HG02938 (cell line): Measurements from ENCODE around the gene TMTC1.
A peak's percentile ranks its signal among the peaks of the same experiment; 100 is the strongest.

ENCODE experiments used
- ATAC-seq: cut with Tn5 transposase; IDR thresholded peaks from one replicate; pipeline ENCODE4 v1.9.1; 2021; ENCODE audit warnings: mild to moderate bottlenecking, moderate library complexity; ENCODE audit not compliant: unreplicated experiment

The TMTC1 gene

DNA sequence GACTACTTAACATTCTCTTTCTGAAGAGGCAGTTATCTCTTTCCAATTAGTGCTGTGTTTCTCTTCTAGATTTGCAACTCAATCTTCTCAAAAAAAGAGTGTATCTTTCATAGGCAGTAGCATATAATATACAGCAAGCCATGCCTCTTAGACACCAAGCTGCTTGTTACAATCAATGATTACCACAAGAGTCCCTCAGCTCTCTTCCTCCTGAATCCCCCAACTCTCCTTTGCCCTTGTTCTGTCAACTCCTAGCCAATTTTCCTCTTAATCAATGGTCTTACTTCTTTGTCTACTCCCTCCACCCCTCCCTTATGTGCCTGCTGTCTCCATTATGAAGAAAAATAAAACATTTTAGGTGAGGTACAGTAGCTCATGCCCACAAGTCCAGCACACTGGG, 2.6 kb downstream of the TMTC1 start:
- ATAC-seq, result no peak

DNA sequence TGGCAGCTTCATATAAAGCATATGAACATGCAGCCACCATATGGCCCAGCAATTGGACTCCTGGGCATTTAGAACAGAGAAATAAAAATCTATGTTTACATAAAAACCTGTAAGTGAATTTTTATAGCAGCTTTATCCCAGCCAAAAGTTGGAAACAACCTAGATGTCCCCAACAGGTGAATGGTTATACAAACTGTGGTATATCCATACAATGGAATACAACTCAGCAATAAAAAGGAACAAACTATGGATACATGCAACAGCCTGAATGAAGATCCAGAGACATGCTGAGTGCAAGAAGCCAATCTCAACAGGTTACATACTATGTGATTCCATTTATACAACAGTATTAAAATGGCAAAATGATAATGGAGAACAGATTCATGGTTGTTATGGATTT, 3.7 kb downstream of the TMTC1 start:
- no peak for ATAC-seq

DNA sequence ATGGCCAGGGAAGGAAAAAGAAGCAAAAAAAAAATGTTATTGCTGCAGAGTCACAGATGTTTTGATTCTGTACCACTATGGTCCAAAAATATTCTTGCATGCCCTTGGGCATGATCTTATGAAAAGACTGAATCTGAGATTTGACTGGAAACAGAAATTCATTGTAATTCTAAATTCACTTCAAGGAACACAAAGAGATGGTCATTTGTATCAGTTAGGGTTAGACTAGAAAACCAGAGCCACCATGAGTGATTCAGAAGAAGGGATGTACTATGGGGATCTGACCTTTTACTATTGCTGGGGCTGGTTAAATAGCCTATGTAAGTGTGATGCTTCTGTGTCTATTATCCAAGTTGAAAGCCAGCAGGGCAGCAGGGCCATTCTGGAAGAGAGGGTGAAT, 5.2 kb downstream of the TMTC1 start:
- ATAC-seq, result no peak

DNA sequence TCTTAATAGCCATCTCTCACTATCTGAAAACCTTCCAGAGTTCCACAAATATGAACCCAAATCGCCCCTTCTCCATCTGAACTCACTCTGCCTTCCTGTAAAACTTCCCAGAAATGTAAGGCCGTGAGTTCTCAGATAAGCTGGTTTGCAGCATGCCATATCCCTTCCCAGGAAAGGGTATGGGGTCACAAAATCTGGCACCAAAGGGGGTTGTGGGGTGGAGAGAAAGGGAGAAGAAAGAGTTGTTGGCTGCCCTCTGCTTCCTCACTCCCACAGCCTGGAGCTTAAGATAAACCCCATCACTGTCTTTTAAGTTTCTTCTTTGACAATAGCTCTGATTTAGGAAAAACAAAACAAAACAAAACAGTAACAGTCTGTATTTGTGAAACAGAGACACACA, 10.7 kb downstream of the TMTC1 start:
- ATAC-seq, result no peak

DNA sequence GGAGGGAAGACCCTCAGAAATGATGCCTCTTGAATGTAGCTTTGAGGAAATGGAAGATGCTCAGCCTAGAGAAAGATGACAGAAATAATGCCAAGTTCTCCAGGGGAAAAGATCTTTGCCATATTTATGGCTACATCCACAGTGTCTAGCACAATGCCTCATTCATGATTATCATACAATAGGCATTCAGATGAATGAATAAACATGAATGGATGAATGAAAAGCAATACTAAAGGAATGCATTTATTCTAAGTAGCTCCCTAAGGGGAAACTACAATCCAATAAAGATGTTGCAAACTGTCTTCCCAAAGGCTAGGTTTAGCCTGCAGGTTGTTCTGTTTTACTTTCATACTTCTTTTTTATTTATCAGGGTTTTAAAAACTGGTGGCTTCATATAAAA, 12.0 kb downstream of the TMTC1 start:
- no peak for ATAC-seq

DNA sequence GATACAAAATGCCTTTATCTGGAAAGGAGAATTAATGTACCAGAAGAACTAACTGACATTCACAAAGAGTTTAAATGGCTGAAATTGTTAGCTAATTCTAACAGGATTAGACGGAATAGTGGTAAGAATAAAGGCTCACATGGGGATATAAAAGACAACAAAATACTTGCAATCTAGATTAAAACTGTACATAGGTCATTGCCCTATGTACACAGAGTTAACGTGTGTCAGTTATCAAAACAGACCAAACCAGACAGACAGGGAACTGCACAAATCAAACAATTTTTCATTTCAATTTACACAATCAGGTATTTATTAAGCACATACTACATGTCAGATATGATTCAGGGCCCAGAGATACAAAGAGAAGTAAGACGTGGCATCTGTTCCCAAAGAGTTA, 12.6 kb downstream of the TMTC1 start:
- ATAC-seq, result no peak

DNA sequence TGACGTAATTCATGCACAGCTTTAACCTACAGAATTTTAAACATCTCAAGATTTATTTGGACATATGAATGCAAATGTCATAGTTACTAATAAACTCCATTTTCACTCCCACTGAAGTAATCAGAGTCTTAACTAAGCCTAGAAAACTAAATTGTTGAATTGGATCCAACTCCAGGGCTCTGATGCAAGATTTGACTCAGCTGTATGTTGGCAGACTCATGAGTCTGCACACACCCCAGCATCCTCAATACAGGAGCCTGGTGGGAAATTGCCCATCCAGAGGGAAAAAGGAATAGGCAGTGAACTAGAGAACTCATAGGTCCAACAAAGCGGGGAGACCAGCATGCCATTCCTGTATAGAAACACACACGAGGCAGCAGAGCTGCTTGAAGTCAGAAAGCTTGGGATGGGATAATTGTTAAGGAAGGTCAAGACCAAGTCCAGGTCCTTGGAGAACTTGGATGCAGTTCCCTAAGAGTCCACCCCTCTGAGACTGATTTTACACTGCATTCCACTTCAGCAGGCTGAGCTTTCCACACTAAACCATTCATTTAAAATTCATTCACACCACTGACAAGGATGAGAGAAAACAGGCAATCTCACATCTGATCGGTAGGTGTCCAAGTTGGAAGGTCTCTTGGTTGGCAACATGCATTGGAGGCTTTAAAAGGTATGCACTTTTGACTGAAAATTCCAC, 14.4 kb downstream of the TMTC1 start:
- ATAC-seq, result no peak

DNA sequence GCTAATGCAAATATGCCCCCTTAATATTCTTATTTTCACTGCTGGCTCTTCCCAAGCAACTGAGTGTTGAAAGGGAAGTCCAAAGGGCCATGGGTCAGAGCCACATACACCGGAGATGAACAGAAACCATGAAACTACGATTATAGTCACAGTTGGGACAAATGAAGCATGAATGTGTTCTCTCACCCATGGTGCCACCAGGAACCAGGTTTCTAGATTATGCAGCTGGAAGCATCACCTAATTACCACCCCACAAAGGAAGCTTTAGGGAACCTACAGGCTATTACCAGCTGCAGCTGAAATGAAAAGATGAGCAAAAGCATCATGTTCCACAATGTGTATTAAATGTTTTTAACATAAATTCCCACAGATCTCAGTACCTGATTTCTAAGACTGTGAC, 15.4 kb downstream of the TMTC1 start:
- no peak for ATAC-seq

DNA sequence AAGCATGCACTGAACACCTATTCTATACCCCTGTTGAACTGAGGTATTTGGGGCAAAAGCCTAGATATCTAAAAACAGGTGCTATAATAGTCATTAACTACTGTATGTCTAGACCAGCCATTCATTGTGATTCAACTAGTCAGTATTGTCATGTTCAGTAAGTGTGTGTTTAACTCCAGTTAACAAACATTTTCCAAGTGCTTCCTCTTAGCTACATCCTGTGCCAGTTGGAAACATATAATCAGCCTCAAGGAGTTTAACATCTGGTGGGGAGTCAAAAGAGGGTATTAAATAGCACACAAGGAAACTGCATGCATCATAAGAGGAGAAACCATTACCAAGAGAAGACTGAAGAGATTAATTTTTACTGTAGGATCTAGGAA, 20.4 kb downstream of the TMTC1 start:
- no peak for ATAC-seq

DNA sequence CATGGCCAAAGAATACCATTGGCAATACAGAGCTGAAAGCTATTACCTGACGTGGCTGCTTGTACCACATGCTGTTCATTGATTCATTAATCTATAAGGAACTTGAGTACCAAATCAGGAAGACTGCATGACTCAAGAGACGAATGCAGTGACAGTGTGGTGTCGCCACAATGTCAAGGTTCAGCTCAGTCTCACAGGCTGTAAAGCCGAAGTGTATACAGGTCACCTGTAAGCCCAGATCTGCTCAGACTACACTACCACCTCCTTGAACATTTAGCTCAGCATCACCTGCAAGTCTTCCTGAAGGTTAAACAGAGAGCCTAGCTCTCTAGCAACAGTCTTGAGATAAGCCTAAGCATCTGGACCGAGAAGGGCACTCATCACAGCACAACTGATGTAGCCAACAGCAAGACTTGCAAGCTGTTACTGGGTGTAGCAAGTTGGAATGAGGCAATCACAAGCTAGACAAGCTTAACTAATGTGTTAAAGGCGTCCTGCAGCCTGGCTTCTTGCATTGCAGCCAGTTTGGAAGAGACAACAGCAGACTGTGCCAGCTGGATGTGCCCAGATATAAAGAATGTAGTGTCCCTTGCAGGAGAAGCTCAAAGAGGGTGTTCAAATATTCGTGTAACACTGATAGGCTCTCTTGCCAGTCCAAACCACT, 21.0 kb downstream of the TMTC1 start:
- ATAC-seq, result no peak

DNA sequence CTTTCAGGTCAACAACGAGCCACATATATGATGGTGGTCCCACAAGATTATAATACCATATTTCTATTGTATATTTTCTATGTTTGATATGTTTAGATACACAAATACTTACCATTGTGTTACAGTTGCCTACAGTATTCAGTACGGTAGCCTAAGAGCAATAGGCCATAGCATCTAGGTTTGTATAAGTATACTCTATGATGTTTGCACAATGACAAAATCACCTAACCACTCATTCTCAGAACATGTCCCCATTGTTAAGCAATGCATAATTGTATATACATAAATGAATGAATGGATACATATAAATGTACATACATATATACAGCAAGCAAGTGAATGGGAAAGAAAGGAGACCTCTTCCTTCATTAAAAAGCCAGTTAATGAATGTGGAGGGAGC, 23.8 kb downstream of the TMTC1 start:
- ATAC-seq, result no peak

DNA sequence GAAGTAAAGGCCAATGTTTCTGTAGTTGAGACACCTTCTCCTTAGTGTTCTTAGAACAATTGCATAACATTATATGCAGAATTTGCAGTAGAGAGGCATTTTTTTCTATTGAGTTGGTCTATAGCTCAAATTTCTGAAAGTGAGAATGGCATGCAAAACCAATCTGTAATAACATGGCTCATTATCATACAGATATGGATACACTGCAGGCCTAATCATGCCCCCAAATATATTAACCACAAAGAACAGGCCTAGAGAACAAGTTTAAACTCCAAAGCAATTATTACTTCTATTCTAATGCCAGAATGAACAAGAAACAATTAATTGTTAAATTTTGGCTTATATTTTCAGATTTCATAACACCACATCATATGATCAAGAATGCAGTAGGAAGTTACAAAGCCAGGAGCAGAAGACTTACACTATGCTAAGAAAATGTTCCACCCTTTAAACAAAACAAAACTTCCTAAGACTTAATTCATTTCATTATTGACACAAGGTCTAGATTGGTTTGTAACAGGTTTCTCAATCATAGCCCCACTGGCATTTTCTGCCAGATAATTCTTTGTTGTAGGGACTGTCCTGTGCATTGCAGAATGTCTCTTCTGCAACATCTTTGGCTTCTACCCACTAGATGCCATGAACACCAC, 26.9 kb downstream of the TMTC1 start:
- no peak for ATAC-seq

DNA sequence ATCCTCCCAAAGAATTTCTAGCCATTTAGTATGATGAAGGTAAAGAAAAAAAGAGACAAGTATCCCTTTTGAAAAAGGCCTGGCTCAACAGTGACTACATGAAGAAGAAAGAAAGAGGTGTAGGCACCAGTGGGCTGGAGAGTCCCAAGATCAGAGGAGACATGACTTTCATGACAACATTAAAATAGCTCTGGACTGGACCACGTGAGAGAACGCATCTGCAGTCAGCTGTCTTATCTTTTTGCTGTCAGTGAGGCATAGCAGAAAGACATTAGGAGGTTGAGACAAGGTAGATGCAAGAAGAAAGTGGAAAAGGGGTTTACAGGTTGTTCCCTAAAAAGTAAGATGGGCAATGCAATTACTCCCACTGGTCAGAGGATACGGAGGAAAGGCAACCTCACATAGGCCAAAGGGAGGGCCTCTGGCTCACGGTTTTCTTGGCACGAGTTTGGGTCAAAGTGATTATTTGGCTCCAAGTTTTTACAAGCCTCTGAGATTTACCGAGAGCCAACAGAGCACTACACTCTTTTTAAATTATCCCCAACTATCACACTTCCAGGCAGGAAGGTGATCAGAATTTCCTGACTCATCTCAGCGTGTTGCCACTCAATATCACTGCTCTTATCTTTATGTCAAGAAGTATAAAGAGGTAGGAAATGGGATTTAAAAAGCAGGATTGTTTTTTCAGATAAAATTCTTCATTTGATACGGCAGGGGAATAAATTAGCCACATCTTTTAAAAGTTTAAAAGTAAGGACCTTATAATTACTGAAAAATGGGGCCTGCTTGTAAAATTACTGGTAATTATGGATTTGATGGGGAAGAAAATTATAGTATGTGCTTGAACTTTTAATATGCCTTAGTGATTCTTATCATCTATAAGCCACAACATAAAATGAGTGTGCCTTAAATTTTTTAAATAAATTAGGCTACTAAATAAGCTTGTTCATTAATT, 29.2 kb downstream of the TMTC1 start:
- ATAC-seq, result no peak

DNA sequence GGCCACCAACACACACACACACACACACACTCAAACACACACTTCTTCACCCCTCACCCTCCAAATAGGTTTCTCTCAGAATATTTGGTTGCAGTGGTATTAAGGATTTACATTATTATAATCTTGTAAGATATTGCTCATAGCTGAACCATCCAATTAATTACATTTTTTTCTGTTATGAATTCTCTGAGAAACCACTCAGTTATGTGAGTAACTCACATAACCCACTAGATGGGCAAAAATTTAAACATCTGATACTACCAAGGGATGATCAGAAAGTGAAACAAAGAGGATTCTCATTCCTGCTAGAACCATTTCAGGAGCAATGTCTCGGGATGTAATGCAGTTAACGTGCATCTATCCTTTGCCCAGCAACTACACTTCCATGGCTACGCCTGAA, 31.6 kb downstream of the TMTC1 start:
- ATAC-seq, result no peak

DNA sequence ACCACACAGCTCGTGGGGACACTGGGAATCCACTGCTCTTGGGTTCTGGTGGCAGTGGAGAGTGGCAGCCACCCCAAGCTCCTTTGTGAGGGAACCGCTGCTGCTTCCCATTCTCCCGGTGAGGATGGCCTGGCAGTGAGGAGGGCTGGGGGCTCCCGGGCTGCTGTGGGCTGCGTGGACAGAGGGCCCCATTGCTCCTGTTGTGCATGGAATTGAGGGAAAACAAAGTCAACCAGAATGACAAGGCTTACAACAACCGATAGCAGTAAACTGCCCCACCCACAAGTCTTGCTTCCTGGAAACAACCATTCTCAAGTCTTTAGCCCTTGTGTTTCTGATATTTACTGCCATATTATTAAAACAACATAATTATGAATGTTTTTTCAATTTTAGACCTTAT, 32.1 kb downstream of the TMTC1 start:
- no peak for ATAC-seq

DNA sequence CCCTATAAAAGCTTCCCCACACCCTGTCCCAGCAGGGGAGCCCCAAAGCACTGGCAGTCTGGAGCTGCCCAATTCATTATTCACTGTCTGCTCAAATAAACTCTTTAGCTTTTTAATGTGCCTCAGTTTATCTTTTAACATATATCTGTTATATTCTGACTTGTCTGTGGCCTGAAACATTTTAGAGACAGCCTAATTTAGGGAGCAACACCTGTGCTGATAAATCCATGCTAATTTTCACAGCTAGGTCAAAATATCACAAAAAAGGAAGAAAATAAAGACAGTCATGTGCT, 32.9 kb downstream of the TMTC1 start:
- no peak for ATAC-seq

DNA sequence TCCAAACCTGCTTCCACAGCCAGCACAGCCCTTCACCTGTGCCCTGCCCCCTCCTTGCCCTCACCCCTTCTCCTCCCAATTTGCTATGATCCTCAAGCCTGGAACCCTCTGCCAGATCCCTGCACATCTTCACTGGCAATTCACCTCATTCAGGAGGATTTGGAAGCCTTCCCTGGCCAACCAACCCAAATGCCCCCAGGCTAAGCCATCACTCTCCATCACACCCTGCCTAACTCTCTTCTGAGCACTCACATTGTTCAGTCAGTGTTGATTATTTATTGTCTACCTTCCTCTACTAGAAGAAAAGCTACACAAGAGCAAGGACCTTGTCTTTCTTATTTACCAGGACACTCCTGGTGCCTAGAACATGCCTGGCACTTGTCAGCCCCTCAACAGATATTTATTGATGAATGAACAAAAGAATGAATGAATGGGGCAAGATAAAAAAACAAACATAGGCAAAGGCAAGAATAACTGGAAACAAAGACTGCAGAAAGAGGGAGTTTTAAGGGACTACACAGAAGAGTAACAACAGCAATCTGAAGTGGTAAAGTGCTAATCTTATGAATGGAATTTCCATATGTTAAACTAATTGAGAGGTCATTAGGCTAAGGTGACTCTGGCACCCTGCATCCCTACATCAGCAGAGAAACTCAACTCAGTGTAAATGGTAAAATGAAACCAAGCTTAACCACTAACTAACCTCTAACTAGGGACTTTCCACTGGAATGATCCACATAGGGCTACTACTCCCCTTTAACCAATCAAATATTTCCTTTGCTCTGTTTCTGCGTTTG, 33.4 kb downstream of the TMTC1 start:
- peak; percentile 86 for ATAC-seq

DNA sequence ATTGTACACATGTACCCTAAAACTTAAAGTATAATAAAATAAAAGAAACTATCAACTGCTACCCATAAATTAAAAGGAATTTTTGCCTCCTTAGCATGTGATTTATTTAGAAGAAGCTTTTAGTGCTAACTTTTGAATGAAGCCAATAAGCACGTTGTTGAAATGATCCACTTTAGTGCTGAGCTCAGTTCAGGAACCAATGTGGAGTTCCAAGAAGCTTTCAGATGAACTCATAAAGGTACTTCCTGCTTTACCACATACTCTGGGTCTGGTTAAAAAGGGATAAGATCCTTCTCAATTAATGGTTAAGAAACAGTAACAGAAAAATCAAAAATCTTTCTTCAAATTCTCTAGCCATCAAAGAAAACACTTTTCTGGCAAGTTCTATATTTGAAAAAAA, 39.4 kb downstream of the TMTC1 start:
- no peak for ATAC-seq

DNA sequence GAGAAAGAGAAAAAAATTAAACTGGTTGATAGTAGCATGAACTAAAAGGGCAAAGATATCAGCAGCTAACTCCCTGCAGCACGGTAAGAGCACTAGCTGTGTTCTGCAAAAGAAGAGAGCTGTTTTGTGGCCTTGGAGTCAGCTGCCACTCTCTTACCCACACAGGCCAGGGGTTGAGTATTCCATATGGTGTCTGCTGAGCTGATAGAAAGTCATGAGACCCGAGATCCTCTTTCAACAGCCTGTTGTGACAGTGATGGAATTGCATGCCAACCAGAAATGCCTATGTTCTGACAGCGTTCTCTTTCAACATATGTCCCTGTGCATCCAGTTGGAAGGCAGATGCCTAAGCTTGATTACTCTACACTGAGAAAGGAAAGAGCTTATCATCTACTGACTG, 39.9 kb downstream of the TMTC1 start:
- ATAC-seq, result no peak

DNA sequence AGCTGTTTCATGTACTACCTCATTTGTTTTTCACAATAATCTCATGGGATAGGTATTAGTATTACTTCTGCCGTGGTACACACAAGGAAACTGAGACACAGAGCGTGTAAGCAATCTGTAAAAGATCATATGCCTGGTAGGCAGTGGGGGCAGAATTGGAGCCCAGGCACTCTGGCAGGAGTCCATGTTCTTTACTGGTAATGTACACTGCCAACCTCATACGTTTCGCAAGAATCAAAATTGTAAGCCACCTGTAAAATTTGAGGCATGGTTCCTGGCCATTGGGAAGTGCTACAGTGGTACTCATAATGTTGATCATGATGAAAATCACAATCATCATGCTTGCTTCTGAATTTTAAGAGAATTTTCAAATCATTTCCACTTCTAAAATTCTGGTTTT, 40.7 kb downstream of the TMTC1 start:
- no peak for ATAC-seq

DNA sequence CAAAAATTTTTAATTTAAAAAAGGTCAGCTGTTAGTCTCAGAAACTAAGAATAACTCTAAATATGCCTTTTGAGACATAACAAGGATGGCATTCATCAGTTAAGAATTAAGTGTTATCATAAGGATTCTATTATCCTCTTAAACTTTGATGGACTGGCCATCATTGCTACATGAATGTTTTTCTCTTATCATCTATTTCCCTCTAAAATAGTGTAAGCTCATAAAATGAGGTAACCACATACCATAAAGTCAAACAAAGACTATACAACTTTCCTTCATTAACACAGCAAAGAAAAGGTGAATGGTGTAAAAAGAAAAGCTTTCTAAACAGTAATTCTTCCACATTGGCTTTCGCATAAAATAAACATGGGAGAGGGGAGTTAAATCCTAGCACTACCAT, 41.1 kb downstream of the TMTC1 start:
- ATAC-seq, result no peak
